DOHH2 (cell line): ENCODE results near the gene STOM.

Experiments
- H3F3A ChIP-seq: fragments of 200-600 bp; sonication (generic), shearing (Covaris generic); 2 replicates; pipeline ENCODE4 v1.6.0; 2016; ENCODE audit warnings: antibody characterized with exemption, mild to moderate bottlenecking; ENCODE audit not compliant: control insufficient read depth, insufficient read depth
- H3K27ac ChIP-seq: fragments of 200-600 bp; sonication (generic); 2 replicates; pipeline ENCODE4 v1.5.1; 2014; ENCODE audit warnings: low read depth, mild to moderate bottlenecking, low read length, moderate library complexity
- H3K27me3 ChIP-seq: fragments of 200-600 bp; sonication (generic); 2 replicates; pipeline ENCODE4 v1.6.1; 2014; ENCODE audit warnings: mild to moderate bottlenecking, low read length, mixed read lengths; ENCODE audit not compliant: control insufficient read depth
- H3K36me3 ChIP-seq: fragments of 200-600 bp; sonication (generic); 2 replicates; pipeline ENCODE4 v1.6.1; 2014; ENCODE audit warnings: mild to moderate bottlenecking, low read length, moderate library complexity, mixed read lengths; ENCODE audit not compliant: control insufficient read depth
- H3K4me1 ChIP-seq: fragments of 200-600 bp; sonication (generic); 2 replicates; pipeline ENCODE4 v1.6.1; 2014; ENCODE audit warnings: mild to moderate bottlenecking, low read length, mixed read lengths; ENCODE audit not compliant: control insufficient read depth
- H3K4me2 ChIP-seq: fragments of 200-600 bp; sonication (generic); 2 replicates; pipeline ENCODE4 v1.6.0; 2014; ENCODE audit warnings: mild to moderate bottlenecking, low read length, moderate library complexity
- H3K4me3 ChIP-seq: fragments of 200-600 bp; sonication (generic); 2 replicates; pipeline ENCODE4 v1.5.1; 2014; ENCODE audit warnings: mild to moderate bottlenecking, low read length, mixed read lengths
- H3K79me2 ChIP-seq: fragments of 200-600 bp; sonication (generic); 2 replicates; pipeline ENCODE4 v1.6.1; 2014; ENCODE audit warnings: mild to moderate bottlenecking, low read length, mixed read lengths; ENCODE audit not compliant: control insufficient read depth
- H3K9me2 ChIP-seq: fragments of 200-600 bp; sonication (generic); replicated peaks from 2 replicates; pipeline ENCODE4 v1.6.1; 2014; ENCODE audit warnings: mild to moderate bottlenecking, low read length, mixed read lengths; ENCODE audit not compliant: control insufficient read depth
- H3K9me3 ChIP-seq: fragments of 200-600 bp; sonication (generic); 2 replicates; pipeline ENCODE4 v1.6.1; 2014; ENCODE audit warnings: antibody characterized with exemption, low read length, mixed read lengths; ENCODE audit not compliant: control insufficient read depth, insufficient read depth
- H4K20me1 ChIP-seq: fragments of 200-600 bp; sonication (generic); 2 replicates; pipeline ENCODE4 v1.6.0; 2014; ENCODE audit warnings: low read depth, mild to moderate bottlenecking, antibody characterized with exemption, low read length, moderate library complexity; ENCODE audit not compliant: control insufficient read depth, insufficient read depth
- CTCF ChIP-seq: fragments of 200-600 bp; sonication (generic); IDR thresholded peaks from one replicate; pipeline ENCODE4 v1.5.1; 2014; ENCODE audit warnings: antibody characterized with exemption, mild to moderate bottlenecking, low read depth, low read length; ENCODE audit not compliant: poor library complexity, severe bottlenecking
- EZH2phosphoT487 ChIP-seq: fragments of 200-600 bp; sonication (generic); IDR thresholded peaks from 2 replicates; pipeline ENCODE4 v1.6.1; 2017; ENCODE audit warnings: borderline replicate concordance, mild to moderate bottlenecking, antibody characterized with exemption, low read length, moderate library complexity, mixed read lengths

STOM gene

GRCh38 chr9:121317737-121318630 is 52.1 kb downstream of the STOM start:
- H3K36me3 ChIP-seq: no peaks in the 10 kb centered on the region
- H3K9me2 ChIP-seq: no peaks in the 10 kb centered on the region
- TF ChIP-seq EZH2phosphoT487: no peak
- no peak for TF ChIP-seq CTCF

GRCh38 chr9:121316852-121317373 is 53.1 kb downstream of the STOM start:
- Histone ChIP-seq H3K4me3 (no peak overlapping the region), H3K36me3 (no peaks in the 10 kb centered on the region), H4K20me1 (no peaks in the 10 kb centered on the region), H3K9me2 (no peaks in the 10 kb centered on the region), H3K27me3 (no peaks in the 10 kb centered on the region), H3K9me3 (no peaks in the 10 kb centered on the region), H3F3A (no peaks in the 10 kb centered on the region), H3K27ac (no peak overlapping the region), H3K4me1 (no peaks in the 10 kb centered on the region), H3K79me2 (no peaks in the 10 kb centered on the region), H3K4me2 (no peak overlapping the region)
- TF ChIP-seq EZH2phosphoT487: no peak
- no peak for TF ChIP-seq CTCF

More at GRCh38 chr9:121317737-121318630, 52.1 kb downstream of the STOM start:
- Histone ChIP-seq H3K27ac (no peak overlapping the region), H4K20me1 (no peaks in the 10 kb centered on the region), H3F3A (no peaks in the 10 kb centered on the region), H3K9me3 (no peaks in the 10 kb centered on the region), H3K27me3 (no peaks in the 10 kb centered on the region), H3K4me1 (no peaks in the 10 kb centered on the region), H3K4me3 (no peak overlapping the region), H3K4me2 (no peak overlapping the region), H3K79me2 (no peaks in the 10 kb centered on the region)

GRCh38 chr9:121316378-121316777 is 53.7 kb downstream of the STOM start:
- Histone ChIP-seq H3K27ac (no peak overlapping the region), H4K20me1 (no peaks in the 10 kb centered on the region), H3K36me3 (no peaks in the 10 kb centered on the region), H3K79me2 (no peaks in the 10 kb centered on the region), H3F3A (no peaks in the 10 kb centered on the region), H3K4me2 (no peak overlapping the region), H3K27me3 (no peaks in the 10 kb centered on the region), H3K4me3 (no peak overlapping the region), H3K9me2 (no peaks in the 10 kb centered on the region), H3K4me1 (no peaks in the 10 kb centered on the region), H3K9me3 (no peaks in the 10 kb centered on the region)
- TF ChIP-seq CTCF: no peak
- no peak for TF ChIP-seq EZH2phosphoT487
